ENCODE measurements around the gene ACBD6.

- TF ChIP-seq POLR2AphosphoS5 (IDR thresholded peaks at IDR 0.05; ENCODE audit: borderline replicate concordance, low read depth, low read length) (no peak), EZH2 (IDR thresholded peaks at IDR 0.05) (no peak)
Measured at GRCh38 chr1:180421614-180422013, 80.8 kb downstream of the ACBD6 start.
